H9 (cell line): ENCODE data around the gene SLC47A2. TPM values are rescaled to one million over a fixed set of nuclear protein-coding genes. Genes with fewer than 3 reads are reported as not detected.
"Not testable (repeated sequence)": the region's sequence is repeated elsewhere in the genome, so short reads cannot be mapped to it uniquely, and the experiment has no call there.

Source experiments
- DNase-seq: peaks from one replicate; pipeline ENCODE4 v3.0.0-alpha.2; 2017
- H2AFZ ChIP-seq: one replicate; pipeline ENCODE4 v1.6.1; 2013; ENCODE audit warnings: mild to moderate bottlenecking, low read length, control low read depth, moderate library complexity
- H2AK5ac ChIP-seq: 2 replicates; pipeline ENCODE4 v1.6.1; 2013; ENCODE audit warnings: low read length, control low read depth, mixed read lengths; ENCODE audit not compliant: insufficient read length
- H2BK120ac ChIP-seq: one replicate; pipeline ENCODE4 v1.6.1; 2013; ENCODE audit warnings: low read depth, mild to moderate bottlenecking, low read length, control low read depth, inconsistent platforms; ENCODE audit not compliant: poor library complexity, severe bottlenecking
- H2BK12ac ChIP-seq: 2 replicates; pipeline ENCODE4 v1.6.1; 2013; ENCODE audit warnings: low read length, control low read depth, mixed read lengths, low read depth; ENCODE audit not compliant: insufficient read length
- H2BK15ac ChIP-seq: 2 replicates; pipeline ENCODE4 v1.6.1; 2013; ENCODE audit warnings: low read depth, low read length, control low read depth
- H2BK20ac ChIP-seq: one replicate; pipeline ENCODE4 v1.6.1; 2013; ENCODE audit warnings: low read depth, mild to moderate bottlenecking, low read length, control low read depth, inconsistent platforms; ENCODE audit not compliant: poor library complexity, severe bottlenecking
- H2BK5ac ChIP-seq: 2 replicates; pipeline ENCODE4 v1.6.1; 2013; ENCODE audit warnings: low read length, control low read depth, mixed read lengths; ENCODE audit not compliant: insufficient read length
- H3K14ac ChIP-seq: 2 replicates; pipeline ENCODE4 v1.6.1; 2013; ENCODE audit warnings: low read length, control low read depth; ENCODE audit not compliant: insufficient read depth
- H3K18ac ChIP-seq: 2 replicates; pipeline ENCODE4 v1.6.1; 2013; ENCODE audit warnings: low read depth, mild to moderate bottlenecking, mixed read lengths, low read length, control low read depth; ENCODE audit not compliant: insufficient read length
- H3K23ac ChIP-seq: 2 replicates; pipeline ENCODE4 v1.6.1; 2013; ENCODE audit warnings: low read length, control low read depth, mixed read lengths, low read depth; ENCODE audit not compliant: insufficient read length
- H3K23me2 ChIP-seq: 2 replicates; pipeline ENCODE4 v1.6.1; 2013; ENCODE audit warnings: low read depth, mild to moderate bottlenecking, mixed read lengths, low read length, control low read depth; ENCODE audit not compliant: insufficient read length, poor library complexity, severe bottlenecking
- H3K27ac ChIP-seq: 2 replicates; pipeline ENCODE4 v1.5.1; 2013; ENCODE audit warnings: low read length, control low read depth, mixed read lengths, low read depth; ENCODE audit not compliant: insufficient read length
- H3K27me3 ChIP-seq: 2 replicates; pipeline ENCODE4 v1.6.1; 2013; ENCODE audit warnings: low read length, control low read depth, inconsistent platforms; ENCODE audit not compliant: insufficient read depth
- H3K4ac ChIP-seq: 2 replicates; pipeline ENCODE4 v1.6.1; 2013; ENCODE audit warnings: low read depth, mild to moderate bottlenecking, control low read depth, inconsistent platforms, low read length, moderate library complexity
- H3K4me1 ChIP-seq: 2 replicates; pipeline ENCODE4 v1.6.1; 2013; ENCODE audit warnings: low read length, control low read depth, inconsistent platforms; ENCODE audit not compliant: insufficient read depth
- H3K4me2 ChIP-seq: 2 replicates; pipeline ENCODE4 v1.6.1; 2013; ENCODE audit warnings: low read length, control low read depth, mixed read lengths; ENCODE audit not compliant: insufficient read length, insufficient read depth
- H3K56ac ChIP-seq: 2 replicates; pipeline ENCODE4 v1.6.1; 2013; ENCODE audit warnings: low read depth, mild to moderate bottlenecking, mixed read lengths, low read length, control low read depth; ENCODE audit not compliant: insufficient read length
- H3K79me1 ChIP-seq: 2 replicates; pipeline ENCODE4 v1.6.1; 2013; ENCODE audit warnings: low read depth, mild to moderate bottlenecking, moderate library complexity, low read length, control low read depth, inconsistent platforms; ENCODE audit not compliant: insufficient read depth, poor library complexity, severe bottlenecking
- H3K79me2 ChIP-seq: 2 replicates; pipeline ENCODE4 v1.6.1; 2013; ENCODE audit warnings: low read length, control low read depth, inconsistent platforms; ENCODE audit not compliant: insufficient read depth
- H3K9ac ChIP-seq: 2 replicates; pipeline ENCODE4 v1.6.1; 2013; ENCODE audit warnings: low read length, control low read depth, mixed read lengths; ENCODE audit not compliant: insufficient read length; ENCODE audit errors: extremely low read depth
- H3K9me3 ChIP-seq: one replicate; pipeline ENCODE4 v1.6.1; 2013; ENCODE audit warnings: low read depth, low read length, inconsistent platforms; ENCODE audit not compliant: control insufficient read depth
- H3T11ph ChIP-seq: one replicate; pipeline ENCODE4 v1.6.1; 2013; ENCODE audit warnings: mild to moderate bottlenecking, low read length, control low read depth, inconsistent platforms
- H4K20me1 ChIP-seq: one replicate; pipeline ENCODE4 v1.6.1; 2013; ENCODE audit not compliant: control insufficient read depth, insufficient read length, insufficient read depth
- H4K5ac ChIP-seq: 2 replicates; pipeline ENCODE4 v1.6.1; 2013; ENCODE audit warnings: low read depth, mild to moderate bottlenecking, mixed read lengths, low read length, control low read depth; ENCODE audit not compliant: insufficient read length
- H4K8ac ChIP-seq: replicated peaks from 2 replicates; pipeline ENCODE4 v1.6.1; 2013; ENCODE audit warnings: low read length, control low read depth, mixed read lengths, low read depth; ENCODE audit not compliant: insufficient read length
- H4K91ac ChIP-seq: 2 replicates; pipeline ENCODE4 v1.6.1; 2013; ENCODE audit warnings: low read depth, mild to moderate bottlenecking, moderate library complexity, mixed read lengths, low read length, control low read depth; ENCODE audit not compliant: insufficient read length
- H3K27ac Mint-ChIP-seq, 3 experiments: 2 replicates in 2 of 3; 3 replicates in 1 of 3; pipeline ENCODE4 v1.8.0; 2020 to 2021; ENCODE audit warnings: mixed read lengths in 3 of 3, mild to moderate bottlenecking in 1 of 3, moderate library complexity in 1 of 3
- H3K27me3 Mint-ChIP-seq: 2 replicates; pipeline ENCODE4 v1.8.0; 2021; ENCODE audit warnings: low read depth, mild to moderate bottlenecking, moderate library complexity, mixed read lengths
- H3K36me3 Mint-ChIP-seq, 3 experiments: 2 replicates in 2 of 3; 3 replicates in 1 of 3; pipeline ENCODE4 v1.8.0; 2020 to 2021; ENCODE audit warnings: low read depth in 3 of 3, mixed read lengths in 3 of 3; ENCODE audit not compliant: insufficient read depth in 1 of 3
- H3K4me1 Mint-ChIP-seq, 2 experiments: 2 replicates each; pipeline ENCODE4 v1.8.0; 2020; ENCODE audit warnings: mixed read lengths in 2 of 2
- H3K4me3 Mint-ChIP-seq, 2 experiments: 2 replicates in 1 of 2; 3 replicates in 1 of 2; pipeline ENCODE4 v1.8.0; 2020 to 2021; ENCODE audit warnings: mild to moderate bottlenecking in 2 of 2, mixed read lengths in 2 of 2, moderate library complexity in 1 of 2
- H3K9me3 Mint-ChIP-seq, 2 experiments: 2 replicates in 1 of 2; 3 replicates in 1 of 2; pipeline ENCODE4 v1.8.0; 2020; ENCODE audit warnings: mild to moderate bottlenecking in 2 of 2, mixed read lengths in 2 of 2, moderate library complexity in 1 of 2
- WGBS: extraction: QIAGEN DNeasy Blood & Tissue Kit; methylation state at CpG from one replicate; pipeline ENCODE4 v1.1.7; 2013; ENCODE audit warnings: missing lambda C conversion rate, low lambda C conversion rate, mixed read lengths; ENCODE audit not compliant: insufficient read length; ENCODE audit errors: extremely low coverage; 5-methylcytosine and 5-hydroxymethylcytosine counted together
- total RNA-seq: library from RNA; stranded (reverse); gene quantifications from 2 replicates; pipeline ENCODE4 v1.2.1, GENCODE V29; 2021
- TF ChIP-seq, protein P1 (sequence below): fragments of 200-600 bp; sonication (generic); conservative IDR thresholded peaks from 3 replicates; pipeline ENCODE4 v1.8.0; 2021; ENCODE audit warnings: antibody characterized with exemption, mild to moderate bottlenecking

Gene SLC47A2
- total RNA-seq, 1 experiment from 2014 or later = not detected

GRCh38 chr17:19670908-19671307 lies 45.5 kb downstream of the SLC47A2 start:
- H4K20me1 ChIP-seq = no peaks in the 10 kb centered on the region
- no peaks in the 10 kb centered on the region for H3K79me1 ChIP-seq
- H3K4me2 ChIP-seq = no peak overlapping the region
- H2BK5ac ChIP-seq = no peak overlapping the region
- H3K4me1 ChIP-seq = no peaks in the 10 kb centered on the region
- H3K27me3 ChIP-seq = no peaks in the 10 kb centered on the region
- H3K9ac ChIP-seq = no peak overlapping the region
- H4K8ac ChIP-seq = no peak overlapping the region
- H3T11ph ChIP-seq = no peak overlapping the region
- no peaks in the 10 kb centered on the region for H3K79me2 ChIP-seq
- no peak overlapping the region for H3K4ac ChIP-seq
- no peak for DNase-seq
- H2BK12ac ChIP-seq = no peak overlapping the region
- no peak overlapping the region for H3K27ac ChIP-seq
- TF ChIP-seq, protein P1, sequence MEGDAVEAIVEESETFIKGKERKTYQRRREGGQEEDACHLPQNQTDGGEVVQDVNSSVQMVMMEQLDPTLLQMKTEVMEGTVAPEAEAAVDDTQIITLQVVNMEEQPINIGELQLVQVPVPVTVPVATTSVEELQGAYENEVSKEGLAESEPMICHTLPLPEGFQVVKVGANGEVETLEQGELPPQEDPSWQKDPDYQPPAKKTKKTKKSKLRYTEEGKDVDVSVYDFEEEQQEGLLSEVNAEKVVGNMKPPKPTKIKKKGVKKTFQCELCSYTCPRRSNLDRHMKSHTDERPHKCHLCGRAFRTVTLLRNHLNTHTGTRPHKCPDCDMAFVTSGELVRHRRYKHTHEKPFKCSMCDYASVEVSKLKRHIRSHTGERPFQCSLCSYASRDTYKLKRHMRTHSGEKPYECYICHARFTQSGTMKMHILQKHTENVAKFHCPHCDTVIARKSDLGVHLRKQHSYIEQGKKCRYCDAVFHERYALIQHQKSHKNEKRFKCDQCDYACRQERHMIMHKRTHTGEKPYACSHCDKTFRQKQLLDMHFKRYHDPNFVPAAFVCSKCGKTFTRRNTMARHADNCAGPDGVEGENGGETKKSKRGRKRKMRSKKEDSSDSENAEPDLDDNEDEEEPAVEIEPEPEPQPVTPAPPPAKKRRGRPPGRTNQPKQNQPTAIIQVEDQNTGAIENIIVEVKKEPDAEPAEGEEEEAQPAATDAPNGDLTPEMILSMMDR = no peak
- H2BK120ac ChIP-seq = no peak overlapping the region
- H2AFZ ChIP-seq = no peak overlapping the region
- Mint-ChIP-seq H3K4me1 (peaks cover under 1 to 1% of the 10 kb centered on the region in 2 experiments; a peak in 2 of 4 replicates), H3K36me3 (peaks cover 60 to 74% (median 60%) of the 10 kb centered on the region in 3 experiments), H3K9me3 (peaks cover 8 to 14% of the 10 kb centered on the region in 2 experiments; a peak in 4 of 5 replicates), H3K4me3 (no peak overlapping the region), H3K27ac (no peak overlapping the region; a peak in 1 of 7 replicates), H3K27me3 (no peaks in the 10 kb centered on the region)
- no peaks in the 10 kb centered on the region for H3K23me2 ChIP-seq
- H3K23ac ChIP-seq = no peak overlapping the region
- WGBS = no CpG with 5 or more reads among the region's 2 CpGs
- no peak overlapping the region for H2AK5ac ChIP-seq
- H3K9me3 ChIP-seq = peaks cover 9% of the 10 kb centered on the region
- H3K56ac ChIP-seq = no peak overlapping the region
- H4K91ac ChIP-seq = no peak overlapping the region
- no peak overlapping the region for H2BK15ac ChIP-seq
- H3K18ac ChIP-seq = no peak overlapping the region
- H3K14ac ChIP-seq = no peak overlapping the region
- no peak overlapping the region for H2BK20ac ChIP-seq
- no peak overlapping the region for H4K5ac ChIP-seq

GRCh38 chr17:19669680-19670079 lies 46.7 kb downstream of the SLC47A2 start:
- not testable (repeated sequence) for H3K79me2 ChIP-seq, H3K56ac ChIP-seq, H3K4me3 Mint-ChIP-seq, H4K20me1 ChIP-seq, H3K4me2 ChIP-seq, H2BK15ac ChIP-seq, H3K4me1 ChIP-seq, H4K5ac ChIP-seq, H2BK5ac ChIP-seq, H3K18ac ChIP-seq, H3K79me1 ChIP-seq, H2AFZ ChIP-seq, H3K9me3 Mint-ChIP-seq, H3T11ph ChIP-seq, H2BK20ac ChIP-seq, H3K27me3 ChIP-seq, H3K9ac ChIP-seq, H3K23ac ChIP-seq, H2AK5ac ChIP-seq, H2BK12ac ChIP-seq, H4K8ac ChIP-seq, H3K27me3 Mint-ChIP-seq, H4K91ac ChIP-seq, H3K27ac Mint-ChIP-seq, H3K23me2 ChIP-seq, H3K27ac ChIP-seq, H3K14ac ChIP-seq, H3K4ac ChIP-seq, H2BK120ac ChIP-seq, H3K9me3 ChIP-seq
- Mint-ChIP-seq H3K36me3 (peaks cover 54 to 69% (median 57%) of the 10 kb centered on the region in 3 experiments), H3K4me1 (peaks cover 12 to 13% of the 10 kb centered on the region in 2 experiments)
- peak; percentile 14 for DNase-seq
- WGBS = no CpG with 5 or more reads among the region's 7 CpGs
